SU-DHL-6 (cell line): ENCODE data around the gene SLC17A7.

Experiments
- H2AFZ ChIP-seq: fragments of 200-600 bp; sonication (generic); 2 replicates; pipeline ENCODE4 v1.6.1; 2014; ENCODE audit warnings: low read depth, mild to moderate bottlenecking, moderate library complexity, mixed read lengths, antibody characterized with exemption, low read length; ENCODE audit not compliant: severe bottlenecking
- H3F3A ChIP-seq: fragments of 200-600 bp; shearing (Covaris generic); 2 replicates; pipeline ENCODE4 v1.6.0; 2016; ENCODE audit warnings: antibody characterized with exemption, mild to moderate bottlenecking; ENCODE audit not compliant: insufficient read depth
- H3K27ac ChIP-seq: fragments of 200-600 bp; sonication (generic); 2 replicates; pipeline ENCODE4 v1.5.1; 2016; ENCODE audit warnings: low read depth, mild to moderate bottlenecking, low read length, moderate library complexity, mixed read lengths
- H3K27me3 ChIP-seq: fragments of 200-600 bp; sonication (generic), shearing (Covaris generic); 2 replicates; pipeline ENCODE4 v1.6.0; 2014; ENCODE audit warnings: mild to moderate bottlenecking, low read length
- H3K36me3 ChIP-seq: fragments of 200-600 bp; sonication (generic); 2 replicates; pipeline ENCODE4 v1.6.1; 2014; ENCODE audit warnings: mild to moderate bottlenecking, low read length, mixed read lengths
- H3K4me2 ChIP-seq: fragments of 300-600, 200-600 bp; shearing (Covaris generic), sonication (generic); 2 replicates; pipeline ENCODE4 v1.6.0; 2014; ENCODE audit warnings: low read length, low read depth, mild to moderate bottlenecking; ENCODE audit not compliant: poor library complexity, severe bottlenecking
- H3K4me3 ChIP-seq: fragments of 200-600 bp; sonication (generic); 2 replicates; pipeline ENCODE4 v1.5.1; 2014; ENCODE audit warnings: antibody characterized with exemption, low read length, mild to moderate bottlenecking, mixed read lengths; ENCODE audit not compliant: insufficient read depth, poor library complexity, severe bottlenecking
- H3K79me2 ChIP-seq: fragments of 200-600 bp; sonication (generic); 2 replicates; pipeline ENCODE4 v1.6.1; 2014; ENCODE audit warnings: mild to moderate bottlenecking, low read length, moderate library complexity; ENCODE audit not compliant: insufficient read depth
- H3K9ac ChIP-seq: fragments of 200-600 bp; sonication (generic); 2 replicates; pipeline ENCODE4 v1.7.0; 2014; ENCODE audit warnings: mild to moderate bottlenecking, low read length
- H3K9me2 ChIP-seq: fragments of 200-600 bp; sonication (generic); replicated peaks from 2 replicates; pipeline ENCODE4 v1.6.1; 2014; ENCODE audit warnings: low read length; ENCODE audit not compliant: insufficient read depth
- H3K9me3 ChIP-seq: fragments of 200-600 bp; sonication (generic); 2 replicates; pipeline ENCODE4 v1.6.1; 2014; ENCODE audit warnings: low read length, mixed read lengths; ENCODE audit not compliant: insufficient read depth
- H4K20me1 ChIP-seq: fragments of 200-600 bp; sonication (generic); 2 replicates; pipeline ENCODE4 v1.6.1; 2014; ENCODE audit warnings: low read depth, mild to moderate bottlenecking, antibody characterized with exemption, low read length, moderate library complexity, mixed read lengths
- EZH2phosphoT487 ChIP-seq: fragments of 200-600 bp; sonication (generic), shearing (Covaris generic); conservative IDR thresholded peaks from 2 replicates; pipeline ENCODE4 v1.6.1; 2018; ENCODE audit warnings: mild to moderate bottlenecking, antibody characterized with exemption, low read length, moderate library complexity, mixed read lengths
- TF ChIP-seq, protein P1 (sequence below): fragments of 200-600 bp; sonication (generic); IDR thresholded peaks from one replicate; pipeline ENCODE4 v1.5.1; 2017; ENCODE audit warnings: antibody characterized with exemption, mild to moderate bottlenecking, low read length, moderate library complexity; ENCODE audit not compliant: insufficient read depth, poor library complexity, severe bottlenecking

SLC17A7 gene

DNA sequence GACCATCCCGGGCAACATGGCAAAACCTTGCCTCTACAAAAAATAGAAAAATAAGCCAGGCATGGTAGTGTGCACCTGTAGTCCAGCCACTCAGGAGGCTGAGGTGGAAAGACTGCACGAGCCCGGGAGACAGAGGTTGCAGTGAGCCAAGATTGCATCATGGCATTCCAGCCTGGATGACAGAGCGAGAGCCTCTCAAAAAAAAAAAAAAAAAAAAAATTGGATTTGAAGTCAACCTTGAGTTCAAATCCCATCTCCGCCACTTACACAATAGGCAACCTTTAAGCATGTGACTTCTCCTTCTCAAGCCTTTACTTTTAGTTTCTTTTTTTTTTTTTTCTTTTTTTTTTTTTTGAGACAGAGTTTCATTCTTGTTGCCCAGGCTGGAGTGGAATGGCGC is 41.3 kb downstream of the SLC17A7 start:
- H3K9me2 ChIP-seq, result no peaks in the 10 kb centered on the region
- H3K9me3 ChIP-seq, result no peaks in the 10 kb centered on the region
- no peak overlapping the region for H2AFZ ChIP-seq
- no peaks in the 10 kb centered on the region for H3K36me3 ChIP-seq
- no peaks in the 10 kb centered on the region for H3F3A ChIP-seq
- no peak overlapping the region for H3K9ac ChIP-seq
- H3K27me3 ChIP-seq, result no peaks in the 10 kb centered on the region
- H3K79me2 ChIP-seq, result no peaks in the 10 kb centered on the region
- H3K27ac ChIP-seq, result no peak overlapping the region
- no peak overlapping the region for H3K4me3 ChIP-seq
- TF ChIP-seq, protein P1, sequence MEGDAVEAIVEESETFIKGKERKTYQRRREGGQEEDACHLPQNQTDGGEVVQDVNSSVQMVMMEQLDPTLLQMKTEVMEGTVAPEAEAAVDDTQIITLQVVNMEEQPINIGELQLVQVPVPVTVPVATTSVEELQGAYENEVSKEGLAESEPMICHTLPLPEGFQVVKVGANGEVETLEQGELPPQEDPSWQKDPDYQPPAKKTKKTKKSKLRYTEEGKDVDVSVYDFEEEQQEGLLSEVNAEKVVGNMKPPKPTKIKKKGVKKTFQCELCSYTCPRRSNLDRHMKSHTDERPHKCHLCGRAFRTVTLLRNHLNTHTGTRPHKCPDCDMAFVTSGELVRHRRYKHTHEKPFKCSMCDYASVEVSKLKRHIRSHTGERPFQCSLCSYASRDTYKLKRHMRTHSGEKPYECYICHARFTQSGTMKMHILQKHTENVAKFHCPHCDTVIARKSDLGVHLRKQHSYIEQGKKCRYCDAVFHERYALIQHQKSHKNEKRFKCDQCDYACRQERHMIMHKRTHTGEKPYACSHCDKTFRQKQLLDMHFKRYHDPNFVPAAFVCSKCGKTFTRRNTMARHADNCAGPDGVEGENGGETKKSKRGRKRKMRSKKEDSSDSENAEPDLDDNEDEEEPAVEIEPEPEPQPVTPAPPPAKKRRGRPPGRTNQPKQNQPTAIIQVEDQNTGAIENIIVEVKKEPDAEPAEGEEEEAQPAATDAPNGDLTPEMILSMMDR, result no peak
- TF ChIP-seq EZH2phosphoT487, result no peak
- no peaks in the 10 kb centered on the region for H4K20me1 ChIP-seq
- no peak overlapping the region for H3K4me2 ChIP-seq

DNA sequence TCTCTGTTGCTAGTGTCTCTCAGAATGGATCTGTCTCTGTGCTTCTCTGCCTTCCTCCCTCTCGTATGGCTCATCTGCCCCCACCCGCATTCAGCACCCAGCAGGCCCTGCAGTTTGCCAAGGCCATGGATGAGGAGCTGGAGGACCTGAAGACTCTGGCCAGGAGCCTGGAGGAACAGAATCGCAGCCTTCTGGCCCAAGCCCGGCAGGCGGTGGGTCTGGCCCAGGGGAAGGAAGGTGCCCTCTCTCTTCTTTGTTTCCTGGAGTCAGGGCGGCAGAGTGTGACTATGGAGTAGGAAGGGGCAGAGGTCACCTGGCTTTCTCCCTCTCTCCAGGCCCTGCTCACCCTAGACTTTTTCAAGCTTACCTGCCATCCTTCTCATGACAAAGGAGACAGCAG is 42.4 kb downstream of the SLC17A7 start:
- Histone ChIP-seq H3K27me3 (no peaks in the 10 kb centered on the region), H3K27ac (no peak overlapping the region)

DNA sequence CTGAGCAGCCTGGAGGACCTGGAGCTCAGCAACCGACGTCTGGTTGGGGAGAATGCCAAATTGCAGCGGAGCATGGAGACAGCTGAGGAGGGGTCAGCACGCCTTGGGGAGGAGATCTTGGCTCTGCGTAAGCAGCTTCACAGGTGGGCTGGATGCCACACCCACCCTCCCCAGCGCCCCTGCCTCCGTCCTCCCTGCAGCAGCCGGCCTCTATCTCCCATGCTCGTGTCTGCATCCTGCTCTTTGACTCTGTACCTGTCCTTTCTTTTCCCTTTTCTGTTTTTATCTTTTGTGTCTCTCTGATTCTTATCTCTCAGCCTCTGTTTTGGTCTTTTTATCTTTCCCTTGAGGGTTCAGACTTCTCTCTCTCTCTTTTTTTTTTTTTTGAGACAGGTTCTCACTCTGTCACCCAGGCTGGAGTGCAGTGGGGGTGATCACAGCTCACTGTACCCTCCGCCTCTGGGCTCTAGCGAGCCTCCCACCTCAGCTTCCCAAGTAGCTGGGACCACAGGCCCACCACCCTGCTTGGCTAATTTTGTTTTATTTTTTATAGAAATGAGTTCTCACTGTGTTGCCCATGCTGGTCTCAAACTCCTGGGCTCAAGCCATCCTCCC is 43.2 kb downstream of the SLC17A7 start:
- H3K27me3 ChIP-seq, result no peaks in the 10 kb centered on the region
- no peak overlapping the region for H3K4me2 ChIP-seq
- no peaks in the 10 kb centered on the region for H3K9me2 ChIP-seq
- H3F3A ChIP-seq, result no peaks in the 10 kb centered on the region
- no peaks in the 10 kb centered on the region for H3K9me3 ChIP-seq
- H2AFZ ChIP-seq, result no peak overlapping the region
- no peak overlapping the region for H3K4me3 ChIP-seq
- no peak overlapping the region for H3K27ac ChIP-seq
- H3K36me3 ChIP-seq, result no peaks in the 10 kb centered on the region
- no peaks in the 10 kb centered on the region for H3K79me2 ChIP-seq
- H4K20me1 ChIP-seq, result no peaks in the 10 kb centered on the region
- no peak overlapping the region for H3K9ac ChIP-seq
- TF ChIP-seq EZH2phosphoT487, result no peak
- TF ChIP-seq, protein P1, result no peak

More for the DNA sequence above, 42.4 kb downstream of the SLC17A7 start:
- Histone ChIP-seq H3K79me2 (no peaks in the 10 kb centered on the region), H3F3A (no peaks in the 10 kb centered on the region), H3K36me3 (no peaks in the 10 kb centered on the region), H3K4me2 (no peak overlapping the region), H3K9me3 (no peaks in the 10 kb centered on the region), H4K20me1 (no peaks in the 10 kb centered on the region), H2AFZ (no peak overlapping the region), H3K9me2 (no peaks in the 10 kb centered on the region), H3K9ac (no peak overlapping the region), H3K4me3 (no peak overlapping the region)
- TF ChIP-seq EZH2phosphoT487, result no peak
- TF ChIP-seq, protein P1, result no peak
